HG02571 (cell line): Measurements from ENCODE around the gene MAP4K4.

Experiments used
- ATAC-seq: cut with Tn5 transposase; IDR thresholded peaks from one replicate; pipeline ENCODE4 v1.9.1; 2021; ENCODE audit warnings: mild to moderate bottlenecking, moderate library complexity; ENCODE audit not compliant: unreplicated experiment

MAP4K4 gene

DNA sequence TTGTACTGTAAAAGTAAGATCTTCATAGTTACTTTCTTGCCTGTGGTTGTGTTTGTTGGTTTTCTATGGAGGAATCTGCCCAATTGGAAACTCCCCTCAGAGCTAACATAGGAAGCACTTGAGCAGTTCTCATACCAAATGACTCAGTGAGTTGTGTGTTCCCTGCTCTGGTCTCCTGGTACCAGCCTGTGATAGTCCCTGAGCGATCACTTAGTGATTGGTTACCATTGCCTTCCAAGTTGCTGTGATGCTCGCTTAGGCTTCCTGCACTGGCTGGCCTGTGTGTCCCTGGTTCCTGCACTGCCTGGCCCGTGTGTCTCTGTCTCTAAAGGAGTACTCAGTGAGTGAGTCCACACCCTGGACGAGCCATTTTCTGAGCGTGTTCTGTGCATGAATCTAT is 133.0 kb downstream of the MAP4K4 start:
- ATAC-seq: no peak

DNA sequence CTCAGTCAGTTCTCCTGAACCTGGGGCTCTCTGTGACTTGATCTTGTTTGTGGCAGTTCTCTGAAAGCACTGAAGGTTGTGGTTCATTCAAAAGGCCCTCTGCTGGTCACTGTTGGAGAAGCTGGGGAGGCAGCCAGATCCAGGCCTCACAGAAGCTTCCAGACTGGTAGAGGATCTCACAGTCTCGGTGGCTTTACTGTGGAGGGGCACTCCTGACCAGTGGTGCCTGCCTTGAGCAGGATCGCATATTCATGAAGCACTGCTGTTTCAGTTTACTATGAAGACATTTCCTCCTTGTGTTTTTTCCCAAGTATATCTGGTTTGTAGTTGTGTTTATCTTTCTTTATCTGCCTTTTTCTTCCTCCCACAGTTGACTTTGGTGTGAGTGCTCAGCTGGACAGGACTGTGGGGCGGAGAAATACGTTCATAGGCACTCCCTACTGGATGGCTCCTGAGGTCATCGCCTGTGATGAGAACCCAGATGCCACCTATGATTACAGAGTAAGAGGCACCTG is 133.9 kb downstream of the MAP4K4 start:
- ATAC-seq: peak; percentile 65

DNA sequence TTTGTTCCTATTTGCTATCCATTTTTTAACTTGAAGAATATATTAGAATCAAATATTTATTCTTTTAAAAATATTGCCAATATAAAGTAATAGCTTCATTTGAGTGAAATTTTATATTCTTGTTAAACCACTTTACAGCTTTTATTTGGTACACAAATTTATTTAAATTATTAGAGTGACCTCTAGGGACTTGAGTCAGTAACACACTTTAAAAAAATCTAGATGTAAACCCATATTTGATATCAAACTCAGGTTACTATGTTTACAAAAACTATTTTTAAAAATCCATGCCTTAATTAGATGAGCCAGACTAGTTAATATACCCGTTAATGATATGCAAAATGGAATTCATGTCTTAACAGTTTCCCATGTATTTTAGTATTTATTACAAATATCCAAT is 134.6 kb downstream of the MAP4K4 start:
- ATAC-seq: no peak

DNA sequence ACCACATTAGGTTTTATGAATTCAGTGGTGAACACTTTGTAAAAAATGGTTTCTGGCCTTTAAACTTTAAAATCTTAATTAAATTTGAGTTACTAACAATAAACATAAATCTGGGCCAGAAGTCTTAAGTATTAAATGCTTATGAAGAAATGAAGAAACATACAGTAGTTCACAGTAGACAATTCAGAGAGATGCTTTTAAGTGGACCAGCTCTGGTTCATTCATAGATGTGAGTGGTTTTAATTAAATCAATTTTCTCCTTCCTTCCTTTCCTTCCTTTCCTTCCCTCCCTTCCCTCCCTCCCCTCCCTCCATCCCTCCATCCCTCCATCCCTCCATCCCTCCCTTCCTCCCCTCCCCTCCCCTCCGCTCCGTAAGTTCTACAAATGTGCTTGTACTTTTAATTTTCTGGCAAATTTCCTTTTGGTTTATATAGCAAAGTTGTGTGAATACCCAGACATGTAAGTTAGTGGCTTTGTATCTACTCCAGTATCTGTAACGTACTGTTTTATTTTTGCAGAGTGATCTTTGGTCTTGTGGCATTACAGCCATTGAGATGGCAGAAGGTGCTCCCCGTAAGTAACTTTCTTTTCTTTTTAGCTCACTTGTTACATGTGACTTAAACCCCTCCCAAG is 136.5 kb downstream of the MAP4K4 start:
- ATAC-seq: no peak

DNA sequence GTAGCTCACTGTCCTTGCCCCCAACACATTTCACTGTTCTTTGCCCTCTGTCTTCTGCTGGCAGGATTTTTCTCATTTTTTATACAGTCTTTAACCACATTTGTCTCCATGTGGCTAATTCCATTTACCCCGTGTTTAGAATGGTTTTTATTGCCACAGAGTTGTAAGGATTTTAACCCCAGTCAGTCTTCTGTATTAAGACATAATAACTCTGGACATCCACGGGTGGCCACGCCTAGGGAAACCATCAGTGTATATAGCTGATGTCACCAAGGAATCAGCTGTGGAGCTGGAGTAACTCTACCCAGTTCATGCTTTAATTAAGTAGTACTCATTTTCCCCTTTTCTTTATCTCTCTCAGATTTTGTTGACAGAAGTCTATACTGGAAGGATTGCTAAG is 139.8 kb downstream of the MAP4K4 start:
- no peak for ATAC-seq

DNA sequence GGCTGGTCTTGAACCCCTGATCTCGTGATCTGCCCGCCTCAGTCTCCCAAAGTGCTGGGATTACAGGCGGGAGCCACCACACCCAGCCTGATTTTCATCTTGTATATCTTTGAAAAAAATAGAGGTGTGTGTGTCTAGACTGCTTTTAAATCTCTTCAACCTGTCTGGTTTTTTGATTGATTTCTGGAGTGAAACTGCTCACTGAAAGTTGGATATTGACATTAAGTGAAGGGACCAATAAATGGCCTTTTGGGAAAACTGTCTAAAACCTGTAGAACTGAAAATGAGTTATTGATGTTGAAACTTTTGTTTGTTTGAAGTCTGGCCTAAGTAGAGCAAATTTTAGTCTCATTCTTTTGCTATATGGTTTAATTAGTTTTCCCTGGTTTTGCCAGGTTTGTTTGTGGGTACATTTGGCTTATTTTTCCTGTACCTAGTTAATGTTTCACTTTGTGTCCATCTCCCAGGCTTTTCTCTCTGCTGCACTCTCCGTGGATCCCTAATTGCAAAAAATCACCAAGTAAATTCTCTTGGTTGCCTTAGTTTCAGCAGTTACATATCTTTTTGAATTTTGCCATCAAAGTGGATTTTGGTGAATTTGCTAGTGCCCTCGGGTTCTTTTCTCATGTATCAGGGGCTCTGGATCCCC is 144.3 kb downstream of the MAP4K4 start:
- ATAC-seq: no peak

DNA sequence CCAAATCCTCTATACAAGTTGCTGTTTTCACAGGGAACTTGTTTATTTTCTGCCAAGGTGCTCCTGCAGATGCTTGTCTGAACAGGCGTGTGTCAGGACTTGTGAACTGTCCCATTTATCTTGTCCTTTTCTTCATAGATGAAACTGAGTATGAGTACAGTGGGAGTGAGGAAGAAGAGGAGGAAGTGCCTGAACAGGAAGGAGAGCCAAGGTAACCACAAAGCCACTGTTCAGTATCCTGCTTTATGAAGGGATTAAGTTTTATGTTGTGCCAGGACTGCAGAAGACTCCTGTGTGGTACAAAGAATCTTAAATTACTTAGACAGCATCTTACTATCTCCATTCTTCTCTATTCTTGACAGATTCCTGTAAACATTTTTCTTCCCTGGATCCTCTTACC is 145.0 kb downstream of the MAP4K4 start:
- no peak for ATAC-seq

DNA sequence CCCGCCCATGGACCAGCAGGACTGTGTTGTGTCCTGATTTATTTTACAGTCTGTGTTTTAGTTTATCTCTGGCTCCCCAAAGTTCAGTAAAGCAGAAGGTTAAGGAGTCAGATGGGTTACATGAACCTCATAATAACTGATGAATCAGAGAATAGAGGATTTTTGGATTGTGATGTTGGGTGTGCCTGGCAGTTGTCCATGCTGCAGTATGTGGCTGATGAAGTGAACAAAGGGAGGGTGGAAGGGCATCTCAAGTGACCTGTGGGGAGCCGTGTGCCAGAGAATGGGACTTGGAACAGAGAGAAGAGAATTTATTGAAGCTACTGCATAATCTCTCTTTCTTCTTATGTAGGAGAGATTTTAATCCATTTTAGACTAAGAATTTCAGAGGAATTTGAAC is 145.5 kb downstream of the MAP4K4 start:
- ATAC-seq: no peak

DNA sequence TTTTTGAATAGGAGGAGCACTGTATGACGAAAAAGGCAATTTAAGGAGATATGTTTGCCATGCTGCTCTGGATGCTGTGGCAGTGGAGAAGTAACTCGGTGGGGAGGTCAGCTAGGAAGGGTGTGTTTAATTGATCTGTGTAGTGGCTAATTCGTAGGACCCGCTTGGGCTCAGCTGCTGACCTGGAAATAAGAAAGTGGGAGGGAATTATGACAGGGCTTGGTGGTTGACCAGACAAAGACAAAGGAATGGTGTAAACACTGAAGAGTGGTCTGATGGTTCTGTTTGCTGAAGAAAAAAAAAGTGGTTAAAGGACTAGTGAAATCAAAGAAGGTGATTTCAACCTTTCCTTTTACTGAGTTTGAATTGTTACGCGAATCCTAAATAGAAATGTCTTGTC is 146.0 kb downstream of the MAP4K4 start:
- no peak for ATAC-seq

DNA sequence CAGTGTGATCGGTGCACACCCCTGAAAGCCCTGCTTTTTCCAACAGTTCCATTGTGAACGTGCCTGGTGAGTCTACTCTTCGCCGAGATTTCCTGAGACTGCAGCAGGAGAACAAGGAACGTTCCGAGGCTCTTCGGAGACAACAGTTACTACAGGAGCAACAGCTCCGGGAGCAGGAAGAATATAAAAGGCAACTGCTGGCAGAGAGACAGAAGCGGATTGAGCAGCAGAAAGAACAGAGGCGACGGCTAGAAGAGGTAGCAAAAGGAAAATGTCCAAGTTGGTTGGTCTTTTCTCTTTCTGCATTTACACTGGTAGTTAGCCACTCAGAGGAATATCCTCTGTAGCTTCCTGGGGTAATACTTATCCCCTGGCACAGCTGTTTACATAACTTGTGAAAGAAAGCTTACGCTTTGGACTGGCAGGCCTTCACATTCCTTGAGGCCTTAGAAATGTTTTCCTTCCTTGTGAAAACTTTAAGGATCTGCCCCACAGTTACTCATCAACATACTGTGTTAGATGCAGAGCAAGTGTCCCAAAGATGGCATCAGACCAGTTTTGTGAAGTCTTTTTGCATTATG is 146.6 kb downstream of the MAP4K4 start:
- no peak for ATAC-seq

DNA sequence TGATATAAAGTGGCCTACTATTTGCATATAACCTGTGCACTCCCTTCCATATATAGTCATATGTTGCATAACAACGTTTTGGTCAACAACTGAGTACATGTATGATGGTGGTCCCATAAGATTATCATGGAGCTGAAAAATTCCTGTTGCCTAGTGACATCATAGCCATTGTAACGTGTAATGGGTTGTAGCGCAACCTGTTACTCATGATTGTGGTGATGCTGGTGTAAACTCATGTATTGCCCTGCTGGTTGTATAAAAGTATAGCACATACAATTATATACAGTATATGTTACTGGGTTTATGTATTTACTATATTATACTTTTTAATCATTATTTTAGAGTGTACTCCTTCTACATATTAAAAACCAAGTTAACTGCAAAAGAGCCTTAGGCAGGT is 149.5 kb downstream of the MAP4K4 start:
- no peak for ATAC-seq

DNA sequence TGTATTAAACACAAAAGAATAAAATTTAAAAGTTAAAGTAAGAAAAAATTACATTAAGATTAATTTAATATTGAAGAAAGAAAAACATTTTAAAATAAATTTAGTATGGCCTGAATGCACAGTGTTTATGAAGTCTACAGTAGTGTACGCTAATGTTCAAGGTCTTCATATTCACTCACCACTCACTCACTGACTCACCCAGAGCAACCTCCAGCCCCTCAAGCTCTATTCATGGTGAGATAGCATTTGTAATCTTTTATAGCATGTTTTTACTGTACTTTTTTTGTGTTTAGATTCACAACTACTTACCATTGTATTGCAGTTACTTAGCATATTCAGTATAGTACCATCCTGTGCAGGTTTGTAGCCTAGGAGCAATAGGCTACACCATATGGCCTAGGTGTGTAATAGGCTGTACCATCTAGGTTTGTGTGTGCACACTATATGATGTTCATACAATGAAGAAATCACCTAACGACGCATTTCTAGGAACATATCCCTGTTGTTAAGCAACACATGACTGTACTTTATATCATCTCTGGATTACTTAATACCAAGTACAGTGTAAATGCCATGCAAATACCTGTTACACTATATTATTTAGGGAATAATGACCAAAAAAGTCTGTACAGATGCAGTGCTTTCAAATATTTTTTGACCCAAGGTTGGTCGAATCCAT is 150.3 kb downstream of the MAP4K4 start:
- ATAC-seq: no peak

DNA sequence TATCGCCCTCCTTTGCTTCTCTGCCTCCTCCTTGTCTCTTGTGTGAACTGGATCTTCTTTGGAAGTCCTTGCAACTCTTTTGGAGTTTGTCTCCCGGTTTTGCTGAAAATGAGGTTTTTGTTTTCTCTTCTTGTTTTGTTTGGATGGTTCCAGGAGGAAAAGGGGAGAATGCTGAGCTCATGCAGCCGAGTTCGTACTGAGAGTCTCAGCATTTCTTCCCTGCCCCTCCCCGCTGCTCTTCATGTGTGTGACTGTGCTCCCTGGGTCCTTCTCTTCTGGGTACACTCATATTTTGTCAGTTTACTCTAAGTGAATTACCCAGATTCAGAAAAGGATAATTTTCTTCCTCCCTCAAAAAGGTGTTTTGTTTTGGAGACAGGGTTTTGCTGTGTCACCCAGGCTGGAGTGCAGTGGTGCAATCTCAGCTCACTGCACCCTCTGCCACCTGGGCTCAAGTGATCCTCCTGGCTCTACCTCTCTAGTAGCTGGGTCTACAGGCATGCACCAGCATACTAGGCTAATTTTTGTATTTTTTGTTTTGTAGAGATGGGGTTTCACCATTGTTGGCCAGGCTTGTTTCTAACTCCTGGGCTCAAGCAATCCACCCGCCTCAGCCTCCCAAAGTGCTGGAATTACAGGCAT is 151.4 kb downstream of the MAP4K4 start:
- no peak for ATAC-seq

DNA sequence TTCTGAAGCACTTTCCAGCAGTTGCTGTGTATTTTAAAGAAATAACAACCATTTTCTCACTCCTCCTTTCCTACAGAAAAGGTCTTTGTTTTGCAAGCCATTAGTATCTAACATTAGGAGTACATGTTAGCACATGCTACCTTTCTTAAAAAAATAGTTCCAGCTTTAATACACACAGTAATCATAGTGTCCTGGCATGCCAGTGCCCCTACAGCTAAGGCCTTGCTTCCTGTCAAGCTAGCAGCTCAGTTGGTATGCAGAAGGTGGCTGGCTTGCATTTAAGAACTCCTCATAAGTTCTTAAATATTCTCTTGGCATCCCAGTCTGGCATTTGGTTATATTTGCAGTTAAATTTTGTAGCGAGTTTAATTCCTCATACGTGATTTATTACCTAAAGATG is 152.9 kb downstream of the MAP4K4 start:
- ATAC-seq: no peak

DNA sequence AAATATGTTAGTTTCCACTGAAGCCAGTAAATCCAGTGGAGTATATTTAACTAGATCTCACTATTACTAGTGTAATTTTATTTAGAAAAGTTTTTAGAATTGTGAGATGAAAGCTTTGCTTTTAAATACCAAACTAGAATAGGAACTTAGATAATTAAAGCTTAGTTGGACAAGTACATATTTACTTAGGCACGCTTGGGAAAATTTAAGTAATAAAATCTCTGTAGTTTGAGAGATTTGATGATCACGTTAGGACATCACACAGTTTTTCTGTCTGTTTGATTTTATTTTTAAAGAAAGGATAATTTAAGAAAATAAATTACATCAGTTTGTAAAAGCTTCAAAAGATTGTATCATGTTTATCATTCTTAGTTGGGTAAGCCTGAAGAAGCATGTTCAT is 153.5 kb downstream of the MAP4K4 start:
- no peak for ATAC-seq

DNA sequence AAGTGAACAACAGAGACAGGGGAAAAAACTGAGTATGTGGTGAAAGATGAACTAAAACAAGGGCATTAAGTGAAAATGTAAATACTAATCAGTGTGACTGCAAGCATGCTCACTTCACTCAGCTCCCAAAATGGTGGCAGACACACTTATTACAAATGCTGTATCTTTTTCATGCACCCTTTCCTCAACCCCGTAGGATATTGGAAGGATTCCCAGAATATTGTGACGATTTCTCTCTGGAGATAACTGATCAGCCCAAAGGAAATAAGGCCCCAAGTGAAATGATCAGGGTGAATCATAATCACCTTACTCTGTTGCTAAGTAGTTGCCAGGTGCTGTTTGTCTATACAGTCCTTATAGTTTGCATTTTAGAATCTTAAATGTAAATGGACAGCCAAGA is 155.3 kb downstream of the MAP4K4 start:
- no peak for ATAC-seq

DNA sequence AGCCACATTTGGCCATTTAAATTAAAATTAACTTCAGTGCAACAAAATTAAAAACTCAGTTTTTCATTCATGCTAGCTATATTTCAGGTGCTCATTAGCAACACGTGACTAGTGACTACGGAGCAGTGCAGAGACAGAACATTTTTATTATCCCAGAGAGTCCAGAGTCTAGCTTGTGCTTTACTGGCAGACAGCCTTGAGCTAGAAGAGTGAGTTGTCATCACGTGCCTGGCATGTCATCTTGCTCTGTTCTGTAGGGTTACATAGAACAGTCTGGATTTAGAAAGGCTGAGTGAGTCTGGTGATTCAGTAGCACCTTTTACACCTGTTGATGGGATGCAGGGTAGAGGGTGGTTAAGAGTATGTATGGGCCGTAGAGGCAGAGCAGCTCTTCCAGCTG is 157.4 kb downstream of the MAP4K4 start:
- ATAC-seq: no peak

DNA sequence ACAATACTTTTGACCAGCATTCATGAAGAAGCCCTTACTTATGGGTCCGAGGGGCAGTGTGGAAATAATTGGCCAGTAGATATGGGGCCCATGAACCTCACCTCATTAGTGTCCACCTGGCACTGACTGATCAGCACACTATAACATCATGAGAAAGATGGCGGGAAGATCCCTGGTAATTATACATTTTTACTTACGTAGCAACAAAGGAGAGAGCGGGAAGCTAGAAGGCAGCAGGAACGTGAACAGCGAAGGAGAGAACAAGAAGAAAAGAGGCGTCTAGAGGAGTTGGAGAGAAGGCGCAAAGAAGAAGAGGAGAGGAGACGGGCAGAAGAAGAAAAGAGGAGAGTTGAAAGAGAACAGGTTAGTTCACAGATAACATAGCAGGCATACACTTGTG is 158.3 kb downstream of the MAP4K4 start:
- no peak for ATAC-seq

DNA sequence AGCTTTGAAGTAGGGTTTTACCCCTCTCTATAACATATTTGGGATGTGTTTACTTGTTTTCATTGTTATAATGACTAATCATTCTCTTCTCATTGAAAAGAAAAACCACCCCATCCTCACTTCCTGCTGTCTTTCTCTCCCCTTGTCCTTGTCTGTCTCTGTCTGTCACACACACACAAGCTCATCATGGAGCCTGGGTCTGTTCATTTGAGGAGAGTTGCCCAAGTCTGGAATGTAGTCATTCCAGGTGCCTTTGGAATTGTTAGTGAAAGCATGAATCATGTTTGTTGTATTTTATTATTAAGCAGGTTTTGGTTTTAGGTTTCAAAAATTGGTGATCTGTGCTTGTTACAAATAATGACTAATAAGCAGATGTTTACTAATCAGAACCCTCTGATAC is 160.7 kb downstream of the MAP4K4 start:
- no peak for ATAC-seq

DNA sequence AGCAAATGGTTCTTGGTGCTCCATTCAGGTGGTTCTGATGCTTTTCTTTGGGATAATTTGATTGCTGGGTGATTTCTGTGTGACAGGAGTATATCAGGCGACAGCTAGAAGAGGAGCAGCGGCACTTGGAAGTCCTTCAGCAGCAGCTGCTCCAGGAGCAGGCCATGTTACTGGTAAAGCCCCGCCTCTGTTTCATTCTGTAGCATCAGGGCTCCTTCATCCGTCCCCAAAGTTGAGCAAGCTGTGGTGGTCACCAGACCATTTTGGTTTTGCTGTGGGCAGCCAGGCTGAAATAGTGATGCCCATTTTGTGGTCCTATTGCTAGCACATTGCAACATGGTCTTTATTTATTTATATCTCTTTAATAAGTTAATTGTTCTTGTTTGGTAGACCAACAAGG is 161.4 kb downstream of the MAP4K4 start:
- no peak for ATAC-seq

DNA sequence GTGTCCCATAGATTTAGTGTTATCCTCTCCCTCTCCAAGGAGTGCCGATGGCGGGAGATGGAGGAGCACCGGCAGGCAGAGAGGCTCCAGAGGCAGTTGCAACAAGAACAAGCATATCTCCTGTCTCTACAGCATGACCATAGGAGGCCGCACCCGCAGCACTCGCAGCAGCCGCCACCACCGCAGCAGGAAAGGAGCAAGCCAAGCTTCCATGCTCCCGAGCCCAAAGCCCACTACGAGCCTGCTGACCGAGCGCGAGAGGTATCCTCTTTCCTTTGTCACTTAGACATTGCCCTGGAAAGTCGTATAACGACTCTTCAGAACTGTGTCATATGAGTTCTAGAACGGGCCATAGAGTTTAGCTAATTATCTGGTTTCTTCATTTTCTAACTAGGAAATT is 162.1 kb downstream of the MAP4K4 start:
- ATAC-seq: no peak
